Activated T-cell treated with anti-CD3 and anti-CD28 coated beads for 4 hours (primary cell): Measurements from ENCODE around the gene ZDHHC5.

Experiments
- DNase-seq: peaks from one replicate; pipeline ENCODE4 v3.0.0-alpha.2; 2020

ZDHHC5 gene, protein sequence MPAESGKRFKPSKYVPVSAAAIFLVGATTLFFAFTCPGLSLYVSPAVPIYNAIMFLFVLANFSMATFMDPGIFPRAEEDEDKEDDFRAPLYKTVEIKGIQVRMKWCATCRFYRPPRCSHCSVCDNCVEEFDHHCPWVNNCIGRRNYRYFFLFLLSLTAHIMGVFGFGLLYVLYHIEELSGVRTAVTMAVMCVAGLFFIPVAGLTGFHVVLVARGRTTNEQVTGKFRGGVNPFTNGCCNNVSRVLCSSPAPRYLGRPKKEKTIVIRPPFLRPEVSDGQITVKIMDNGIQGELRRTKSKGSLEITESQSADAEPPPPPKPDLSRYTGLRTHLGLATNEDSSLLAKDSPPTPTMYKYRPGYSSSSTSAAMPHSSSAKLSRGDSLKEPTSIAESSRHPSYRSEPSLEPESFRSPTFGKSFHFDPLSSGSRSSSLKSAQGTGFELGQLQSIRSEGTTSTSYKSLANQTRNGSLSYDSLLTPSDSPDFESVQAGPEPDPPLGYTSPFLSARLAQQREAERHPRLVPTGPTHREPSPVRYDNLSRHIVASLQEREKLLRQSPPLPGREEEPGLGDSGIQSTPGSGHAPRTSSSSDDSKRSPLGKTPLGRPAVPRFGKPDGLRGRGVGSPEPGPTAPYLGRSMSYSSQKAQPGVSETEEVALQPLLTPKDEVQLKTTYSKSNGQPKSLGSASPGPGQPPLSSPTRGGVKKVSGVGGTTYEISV

DNA sequence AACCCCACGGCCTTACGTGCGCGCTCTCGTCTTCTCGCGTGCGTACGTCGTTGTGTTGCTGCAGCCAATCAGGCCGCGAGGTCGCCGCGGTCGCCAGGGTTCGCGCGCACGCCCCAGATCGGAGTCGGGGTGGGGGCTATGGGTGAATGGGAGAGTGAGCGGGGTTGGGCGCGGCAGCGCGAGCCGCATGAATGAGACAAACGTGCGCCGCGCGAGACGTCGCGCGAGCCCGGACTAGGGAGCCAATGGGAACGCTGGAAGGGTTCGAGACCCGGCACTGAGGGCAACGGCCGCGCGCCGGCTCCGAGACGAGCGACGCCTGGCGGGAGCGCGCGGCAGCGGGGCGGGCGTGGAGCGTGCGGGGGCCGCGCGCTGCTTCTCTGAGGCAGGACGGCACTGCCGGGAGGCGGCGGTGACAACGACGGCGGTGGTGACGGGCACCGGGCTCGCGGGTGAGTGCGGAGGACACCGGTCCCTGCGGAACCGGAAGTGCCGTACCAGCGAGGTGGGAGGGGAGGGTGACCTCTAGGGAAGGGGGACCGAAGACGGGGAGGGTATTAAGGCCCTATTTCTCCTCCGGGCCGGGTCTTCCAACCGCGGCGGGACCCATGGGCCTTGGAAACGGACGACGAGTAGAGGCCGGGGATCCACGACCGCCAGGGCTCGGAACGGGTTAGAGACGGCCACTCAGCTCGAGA lies at the start of gene ZDHHC5:
Gene ZDHHC5 (plus strand): TSS at position 379 of the 698 bp plus-strand sequence. CDS start 4,977 bp downstream, outside the sequence.
- peak; percentile 98 for DNase-seq

DNA sequence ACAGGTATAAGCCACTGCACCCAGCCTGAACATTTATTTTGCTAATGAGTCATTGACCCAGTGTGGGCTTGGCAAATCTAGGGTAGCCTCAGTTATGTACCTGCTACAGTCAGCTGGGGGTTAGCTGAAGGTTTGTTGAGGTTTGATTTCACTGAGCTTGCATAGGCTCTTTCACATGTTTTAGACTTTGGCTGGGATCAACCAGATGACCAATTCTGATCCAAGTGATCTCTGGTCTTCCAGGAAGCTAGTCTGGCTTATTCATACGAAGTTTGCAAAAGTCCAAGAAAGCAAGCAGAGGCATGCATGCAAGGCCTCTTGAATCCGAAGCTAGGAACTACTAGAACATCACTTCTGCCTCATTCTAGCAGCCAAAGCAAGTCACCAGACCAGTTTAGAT lies 49.5 kb upstream of the ZDHHC5 start:
- no peak for DNase-seq

DNA sequence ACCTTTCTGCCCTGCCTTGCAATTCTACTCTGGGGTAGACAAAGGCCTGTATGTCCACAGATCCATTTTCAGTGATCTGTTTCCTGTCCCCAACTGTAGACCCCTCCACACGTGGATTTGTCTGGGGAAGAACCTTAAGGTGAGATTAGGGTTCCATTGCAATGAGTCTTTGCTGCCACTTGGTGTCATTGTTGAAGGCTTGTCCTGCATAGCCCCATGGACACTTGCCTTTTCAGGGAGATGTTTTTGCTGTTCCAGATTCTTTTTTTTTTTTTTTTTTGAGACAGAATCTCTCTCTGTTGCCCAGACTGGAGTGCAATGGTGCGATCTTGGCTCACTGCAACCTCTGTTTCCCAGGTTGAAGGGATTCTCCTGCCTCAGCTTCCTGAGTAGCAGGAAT lies 48.6 kb upstream of the ZDHHC5 start:
- no peak for DNase-seq

DNA sequence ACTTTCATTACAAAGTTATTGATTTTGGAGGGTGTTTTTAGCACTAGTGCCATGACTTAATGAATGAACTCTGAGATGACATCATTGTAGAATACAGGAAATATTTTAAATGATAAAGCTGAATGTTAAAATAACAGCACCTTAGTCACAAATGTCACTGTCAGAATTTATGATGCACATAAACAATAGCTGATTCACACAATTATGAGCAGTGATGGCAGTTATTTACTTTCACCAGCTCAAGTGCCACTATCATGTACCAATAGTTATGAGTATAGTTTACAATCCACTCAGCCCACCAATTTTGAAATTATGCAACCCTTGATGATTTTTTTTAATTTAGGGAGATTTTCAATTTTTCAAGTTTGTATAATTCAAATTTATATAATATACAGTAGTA lies 47.4 kb upstream of the ZDHHC5 start:
- no peak for DNase-seq

DNA sequence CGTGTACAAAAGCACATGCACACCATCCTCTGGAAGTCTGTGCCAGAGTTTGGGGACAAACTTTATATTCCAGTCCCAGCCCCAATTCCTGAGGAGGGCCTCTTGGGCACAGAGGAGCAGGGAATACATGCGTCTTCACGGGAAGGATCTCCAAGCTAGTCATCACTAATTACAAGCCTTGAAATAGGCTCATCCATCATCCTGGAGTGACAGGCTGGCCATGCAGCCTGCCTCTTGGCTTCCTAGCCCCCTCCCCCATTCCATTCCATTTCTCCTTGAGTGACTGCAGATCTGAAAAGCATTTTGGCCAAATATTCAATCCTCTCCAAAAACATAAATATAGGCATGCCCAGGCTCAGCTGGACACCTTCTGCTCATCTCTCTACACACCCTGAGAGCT lies 45.7 kb upstream of the ZDHHC5 start:
- no peak for DNase-seq

DNA sequence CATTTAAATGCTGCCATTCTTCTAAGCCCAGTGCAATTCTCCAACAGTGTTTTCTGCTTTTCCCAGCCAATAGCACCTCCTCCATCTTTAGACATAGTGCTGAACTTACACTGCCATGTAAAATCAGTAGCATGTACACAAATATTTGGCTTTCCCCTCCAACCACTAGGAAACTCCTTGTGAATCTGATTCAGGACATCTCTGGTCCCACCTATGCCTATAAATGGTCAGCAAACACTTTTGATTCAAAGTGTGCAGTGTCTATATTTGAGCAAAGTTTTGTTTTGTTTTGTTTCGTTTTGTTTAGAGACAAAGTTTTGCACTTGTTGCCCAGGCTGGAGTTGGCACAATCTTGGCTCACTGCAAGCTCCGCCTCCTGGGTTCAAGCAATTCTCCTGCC lies 43.0 kb upstream of the ZDHHC5 start:
- DNase-seq: no peak

DNA sequence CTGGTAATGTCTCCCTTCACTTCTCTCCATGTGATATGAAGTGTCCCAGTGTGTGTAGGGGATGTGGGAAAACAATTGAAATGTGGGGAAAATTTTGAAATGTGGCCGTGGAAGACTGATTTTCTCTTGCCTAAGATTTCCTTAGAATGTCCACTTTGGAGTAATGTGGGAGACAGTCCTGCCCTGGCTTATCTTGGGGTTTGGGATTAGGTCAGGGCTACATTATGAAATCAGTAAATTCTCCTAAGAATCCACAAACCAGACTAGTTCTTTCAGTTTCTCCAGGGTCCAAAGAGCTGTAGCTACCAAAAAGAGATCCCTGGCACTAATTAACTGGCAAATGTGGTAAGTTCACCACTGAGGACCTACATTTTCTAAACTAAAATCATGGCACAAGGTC lies 41.0 kb upstream of the ZDHHC5 start:
- no peak for DNase-seq

DNA sequence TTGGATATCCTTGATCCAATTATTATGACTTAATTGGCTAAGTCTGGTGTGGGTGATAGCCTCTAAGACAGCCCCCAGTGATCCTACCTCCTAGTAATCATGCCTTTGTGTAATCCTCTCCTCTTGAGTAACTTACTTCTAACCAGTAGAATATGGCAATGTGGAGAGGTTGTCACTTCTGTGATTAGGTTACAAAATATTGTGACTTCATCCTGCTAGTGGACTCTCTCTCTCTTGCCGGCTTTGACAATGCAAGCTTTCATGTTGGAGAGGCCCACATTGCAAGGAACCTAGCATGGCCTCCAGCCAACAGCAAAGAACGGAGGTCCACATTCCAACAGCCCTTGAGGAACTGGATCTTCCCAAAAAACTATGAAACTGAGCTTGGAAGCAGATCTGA lies 37.7 kb upstream of the ZDHHC5 start:
- no peak for DNase-seq

DNA sequence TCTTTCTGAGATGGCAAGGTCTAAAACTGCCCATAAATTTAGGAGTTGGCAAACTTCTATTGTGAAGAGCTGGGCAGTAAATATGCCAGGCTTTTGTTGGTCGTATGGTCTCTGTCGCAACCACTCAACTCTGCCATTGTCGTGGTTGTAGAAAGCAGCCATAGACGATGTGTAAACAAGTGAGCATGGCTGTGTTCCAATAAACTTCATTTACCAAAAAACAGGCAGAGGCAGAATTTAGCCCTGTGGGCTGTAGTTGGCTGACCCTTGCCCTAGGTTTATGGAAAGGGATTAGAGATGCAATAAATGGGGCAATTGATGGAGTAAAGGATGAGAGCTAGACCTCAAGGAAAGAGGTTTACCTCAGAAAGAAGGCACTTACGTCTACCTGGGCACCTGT lies 35.8 kb upstream of the ZDHHC5 start:
- DNase-seq: no peak

DNA sequence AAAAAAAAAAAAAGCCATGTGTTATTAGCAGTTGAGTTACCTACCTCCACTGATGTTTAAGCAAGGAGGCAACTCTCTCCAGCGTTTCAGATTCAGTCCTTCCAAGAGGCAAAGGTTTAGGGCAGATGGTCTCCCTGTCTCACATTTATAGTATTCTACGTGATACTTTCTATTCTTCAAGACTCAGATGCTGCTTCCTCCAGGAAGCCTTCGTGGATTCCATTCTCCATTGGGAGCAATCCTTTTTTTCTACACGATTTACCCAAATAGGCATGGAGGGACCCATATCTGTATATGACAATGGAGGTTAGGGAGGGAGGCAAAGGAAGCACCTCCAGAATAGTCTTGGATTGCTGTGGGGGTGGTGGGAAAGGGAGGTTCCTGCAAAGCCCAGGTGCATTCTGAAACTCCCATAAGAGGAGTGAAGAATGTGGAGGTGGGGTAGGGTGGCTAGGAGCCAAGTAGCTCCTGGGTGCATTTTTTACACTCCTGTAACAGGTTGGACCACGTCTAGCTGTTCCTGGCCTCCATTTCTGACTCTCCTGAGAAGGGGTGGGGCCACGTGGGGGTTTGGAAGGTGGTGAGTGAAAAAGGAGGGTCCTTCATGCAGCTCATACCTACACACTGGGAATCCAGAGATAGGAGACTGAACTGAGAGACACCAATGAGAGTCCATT lies 34.4 kb upstream of the ZDHHC5 start:
- DNase-seq: no peak

DNA sequence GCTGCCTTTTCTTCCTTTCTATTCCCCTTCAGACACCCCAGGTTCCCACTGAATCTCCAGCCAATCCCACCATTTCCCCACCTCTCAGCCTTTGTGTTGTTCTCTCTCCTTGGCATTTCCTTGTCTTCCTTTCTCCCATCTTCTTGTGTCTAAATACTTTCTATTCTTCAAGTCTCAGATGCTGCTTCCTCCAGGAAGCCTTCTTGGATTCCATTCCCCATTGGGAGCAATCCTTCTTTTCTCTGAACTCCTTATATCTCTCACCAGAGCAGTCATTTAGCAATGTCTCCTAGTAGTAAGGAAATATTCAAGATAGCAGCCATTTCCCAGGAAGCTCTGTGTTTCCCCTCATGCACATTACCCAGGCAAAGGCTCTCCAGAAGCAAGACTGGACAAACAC lies 33.6 kb upstream of the ZDHHC5 start:
- DNase-seq: no peak

DNA sequence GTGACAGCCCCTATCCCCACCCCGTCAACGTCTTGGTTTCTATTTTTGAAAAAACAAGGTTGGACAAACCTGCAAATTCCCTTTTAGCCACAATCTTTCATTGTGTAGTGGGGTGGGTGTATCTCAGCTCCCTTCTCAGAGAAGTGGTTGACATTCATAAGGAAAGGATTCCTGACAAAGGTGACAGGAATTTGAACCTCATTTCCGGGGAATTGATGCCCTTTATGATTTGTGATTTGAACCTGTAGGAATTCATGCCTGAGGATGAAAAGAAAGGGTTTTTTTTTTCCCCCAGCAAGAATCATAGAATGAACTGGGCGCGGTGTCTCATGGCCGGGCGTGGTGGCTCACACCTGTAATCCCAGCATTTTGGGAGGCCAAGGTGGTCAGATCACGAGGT lies 32.7 kb upstream of the ZDHHC5 start:
- DNase-seq: no peak

DNA sequence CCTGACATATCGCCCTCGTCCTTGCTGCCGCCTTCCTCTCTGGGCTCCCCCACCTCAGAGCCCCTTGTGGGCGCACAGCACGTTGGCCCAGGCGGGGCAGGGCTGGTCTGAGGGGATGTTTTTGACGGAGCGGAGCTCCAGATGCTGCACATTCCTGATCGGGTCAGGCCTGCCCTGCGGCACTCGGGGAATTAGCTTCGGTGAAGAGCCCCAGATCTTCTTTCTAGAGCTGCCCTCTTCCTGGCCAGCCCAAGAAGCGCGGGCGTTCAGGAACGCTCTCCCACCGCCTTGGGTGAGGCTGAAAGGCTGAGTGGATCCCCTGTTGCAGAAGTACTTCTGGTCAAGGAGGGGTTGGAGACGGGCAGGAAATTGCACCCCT lies 30.3 kb upstream of the ZDHHC5 start:
- DNase-seq: no peak

DNA sequence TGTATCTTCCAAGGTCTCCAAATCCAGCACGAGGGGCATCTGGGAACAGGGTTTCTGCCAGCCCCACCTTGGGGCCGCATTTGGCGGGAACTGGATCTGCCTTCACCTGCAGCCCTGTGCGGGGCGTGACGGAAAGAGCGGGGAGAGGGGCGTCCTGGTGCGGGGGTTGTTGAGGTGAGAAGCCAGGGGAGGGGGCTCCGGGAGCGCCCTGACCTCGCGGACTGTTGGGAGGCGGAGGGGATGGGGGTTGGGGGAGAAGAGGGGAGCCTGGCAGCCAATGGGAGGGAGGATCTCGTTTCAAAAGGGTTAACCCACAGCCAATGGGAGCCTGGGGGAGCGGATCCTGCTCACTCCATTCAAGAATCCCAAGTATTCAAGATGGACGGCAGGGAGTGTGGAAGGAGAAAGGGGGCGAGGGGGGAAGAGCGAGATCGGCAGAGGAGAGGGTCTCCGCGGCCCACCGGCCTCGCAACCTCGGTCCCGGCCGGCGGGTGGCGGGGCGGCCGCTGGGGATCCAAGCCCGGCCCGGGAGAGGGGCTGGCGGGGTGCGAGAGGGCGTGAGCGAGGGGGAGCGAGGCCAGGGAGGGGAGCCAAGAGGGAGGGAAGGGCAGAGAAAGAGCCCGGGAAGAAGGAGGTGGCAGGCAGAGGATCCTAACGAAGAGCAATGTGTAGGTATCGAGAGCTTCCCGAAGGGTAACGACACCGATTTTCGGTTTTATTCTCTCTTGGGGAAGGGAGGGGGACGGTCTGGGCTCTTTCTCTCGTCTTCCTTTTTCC lies 29.7 kb upstream of the ZDHHC5 start:
- no peak for DNase-seq

DNA sequence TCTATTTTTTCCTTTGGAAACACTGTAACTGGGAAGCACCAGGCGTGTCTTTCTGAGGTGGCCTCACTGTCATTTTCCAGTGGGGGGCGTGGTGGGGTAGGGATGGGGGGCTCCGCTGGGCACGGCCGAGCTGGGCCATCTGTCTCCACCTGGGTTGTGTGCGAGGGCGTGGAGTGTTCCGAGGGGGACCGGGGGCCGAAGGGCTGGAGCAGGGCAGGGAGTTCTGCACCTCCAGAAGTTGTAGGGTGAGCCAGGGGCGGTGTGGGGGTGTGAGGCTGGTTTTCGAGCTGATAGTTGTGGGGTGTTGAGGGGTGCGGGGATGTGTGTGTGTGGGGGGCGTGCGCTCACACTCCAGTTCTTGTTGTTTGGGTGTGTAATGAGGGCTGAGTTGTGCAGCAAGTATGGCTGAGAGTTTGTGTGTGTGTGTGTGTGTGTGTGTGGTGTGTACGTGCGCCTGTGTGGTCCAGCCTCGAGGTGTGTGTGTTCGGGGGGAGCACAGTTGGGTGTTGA lies 29.0 kb upstream of the ZDHHC5 start:
- DNase-seq: no peak

DNA sequence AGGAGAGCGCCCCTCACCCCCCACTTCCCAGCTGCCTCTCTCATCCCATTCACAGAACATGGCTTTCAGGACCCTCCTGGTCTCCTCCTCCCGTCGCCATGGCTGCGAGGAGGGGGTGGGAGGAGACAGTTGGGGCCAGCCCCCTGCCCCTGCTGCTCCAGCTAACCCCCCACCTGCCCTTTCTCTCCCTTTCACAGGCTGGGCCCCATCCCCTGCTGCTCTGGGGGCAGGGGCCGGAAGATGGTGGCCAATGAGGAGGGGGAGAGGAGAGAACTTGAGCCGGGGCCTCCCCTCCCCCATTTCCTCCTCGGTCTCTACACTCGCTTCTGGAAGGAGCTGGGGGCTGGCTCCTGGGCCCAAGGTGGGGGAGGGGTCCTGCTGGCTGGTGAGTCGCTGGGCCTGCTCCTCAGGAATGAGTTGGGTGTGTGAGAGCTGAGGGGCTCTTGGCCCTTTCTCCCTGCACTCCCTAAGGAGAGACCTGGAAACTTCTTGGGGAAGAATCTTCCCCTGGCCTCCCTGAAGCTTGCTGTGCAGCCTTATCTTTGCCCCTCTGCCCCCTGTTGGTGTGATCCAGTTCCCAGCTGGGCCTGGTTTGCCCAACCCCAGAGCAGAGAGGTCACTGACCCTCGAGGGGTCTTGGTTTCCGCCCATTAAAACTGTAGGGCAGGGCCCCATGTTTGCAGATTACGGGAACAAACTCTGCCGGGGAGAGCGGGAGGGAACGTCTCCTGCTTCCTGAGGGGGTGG lies 28.4 kb upstream of the ZDHHC5 start:
- no peak for DNase-seq

DNA sequence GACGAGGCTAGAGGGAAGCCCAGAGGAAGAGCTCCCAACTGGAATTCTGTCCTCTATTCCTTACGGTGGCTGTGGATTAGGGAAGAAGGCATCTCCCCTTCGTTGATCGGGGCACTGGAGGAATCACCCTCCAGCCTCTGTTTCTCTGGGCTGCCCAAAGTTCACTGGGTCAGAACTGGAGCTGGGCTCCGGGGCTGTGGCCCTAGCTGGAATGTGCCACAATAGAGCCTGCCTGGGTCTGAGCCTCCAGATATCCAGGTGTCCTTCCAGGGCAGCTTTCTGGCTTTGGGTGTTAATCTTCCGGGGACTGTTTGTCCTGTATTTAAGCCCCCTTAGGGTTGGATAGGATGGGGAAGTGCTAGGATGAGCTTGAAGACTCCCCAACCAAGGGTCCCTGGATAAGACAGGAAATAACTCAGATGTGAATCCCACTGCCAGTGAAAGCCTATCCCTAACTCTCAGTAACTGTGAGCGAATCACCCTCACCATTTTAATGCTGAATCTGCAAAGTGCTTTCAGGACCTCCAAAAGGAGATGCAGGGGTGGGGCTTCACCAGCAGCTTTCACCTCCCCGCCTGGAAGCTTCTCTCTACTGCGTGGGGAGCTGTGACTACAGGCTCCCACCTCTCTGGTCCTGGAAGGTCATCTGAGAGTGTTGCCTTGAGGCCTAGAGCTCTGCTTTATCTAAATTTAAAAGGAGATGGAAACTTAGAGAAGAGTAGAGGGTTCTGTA lies 27.7 kb upstream of the ZDHHC5 start:
- DNase-seq: no peak

DNA sequence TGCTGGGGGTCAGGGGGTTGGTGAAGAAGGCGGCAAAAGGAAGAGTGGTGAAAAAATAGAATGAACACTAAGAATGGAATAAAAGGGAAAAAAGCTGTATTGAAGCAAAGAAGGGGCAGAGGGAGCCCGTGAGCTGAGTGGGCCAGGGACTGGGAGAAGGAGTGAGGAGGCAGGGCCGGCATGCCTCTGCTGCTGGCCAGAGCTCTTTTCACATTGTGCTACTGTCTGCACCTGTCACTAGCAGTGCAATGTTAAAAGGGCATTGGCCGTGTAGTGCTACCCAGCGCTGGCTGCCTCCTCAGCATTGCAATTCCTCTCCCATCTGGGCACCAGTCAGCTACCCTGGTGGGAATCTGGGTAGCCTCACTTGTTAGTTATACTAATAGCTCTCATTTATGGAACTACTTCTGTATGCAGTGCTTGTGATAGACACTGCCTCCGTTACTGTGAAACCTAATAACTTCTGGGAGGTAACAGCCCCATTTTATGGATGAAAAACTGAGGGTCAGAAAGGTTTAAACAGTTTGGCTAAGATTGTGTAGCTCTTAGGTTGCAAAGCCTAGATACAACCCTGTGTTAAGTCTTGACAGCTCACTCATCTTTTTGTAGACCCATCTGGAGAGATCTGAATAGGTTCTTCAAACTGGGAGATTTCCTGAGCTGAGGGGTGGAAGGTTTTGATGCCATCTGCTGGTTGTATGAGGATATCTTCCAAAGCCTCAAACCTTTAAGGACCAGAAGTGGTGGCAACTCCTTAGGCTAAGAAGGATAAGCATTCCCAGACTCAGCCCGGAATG lies 26.7 kb upstream of the ZDHHC5 start:
- no peak for DNase-seq

DNA sequence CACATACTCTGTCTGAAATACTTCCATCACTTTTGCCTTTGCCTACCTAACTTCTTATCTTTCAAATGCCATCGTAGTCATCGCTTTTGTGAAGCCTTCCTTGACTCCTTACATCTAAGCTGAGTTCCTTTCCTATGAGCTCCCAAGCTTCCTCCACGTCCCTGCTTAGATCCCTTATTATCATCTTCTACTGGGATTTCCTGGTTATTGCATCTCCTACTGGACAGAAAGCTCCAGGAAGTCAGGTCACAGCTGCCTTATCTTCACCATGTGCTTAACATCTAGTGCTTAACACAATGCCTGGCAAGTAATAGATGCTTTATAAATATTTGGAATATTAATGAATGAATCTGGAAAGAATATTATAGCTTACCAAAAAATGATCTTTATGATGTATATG lies 24.1 kb upstream of the ZDHHC5 start:
- DNase-seq: no peak
